GM12801 (cell line): ENCODE measurements around the gene TAAR1.

ENCODE experiments used
- TF ChIP-seq, protein P1 (sequence below): IDR thresholded peaks from one replicate; pipeline ENCODE4 v1.5.1; 2011; ENCODE audit warnings: control low read depth; ENCODE audit not compliant: insufficient read length; ENCODE audit errors: extremely low read depth

The TAAR1 gene

DNA sequence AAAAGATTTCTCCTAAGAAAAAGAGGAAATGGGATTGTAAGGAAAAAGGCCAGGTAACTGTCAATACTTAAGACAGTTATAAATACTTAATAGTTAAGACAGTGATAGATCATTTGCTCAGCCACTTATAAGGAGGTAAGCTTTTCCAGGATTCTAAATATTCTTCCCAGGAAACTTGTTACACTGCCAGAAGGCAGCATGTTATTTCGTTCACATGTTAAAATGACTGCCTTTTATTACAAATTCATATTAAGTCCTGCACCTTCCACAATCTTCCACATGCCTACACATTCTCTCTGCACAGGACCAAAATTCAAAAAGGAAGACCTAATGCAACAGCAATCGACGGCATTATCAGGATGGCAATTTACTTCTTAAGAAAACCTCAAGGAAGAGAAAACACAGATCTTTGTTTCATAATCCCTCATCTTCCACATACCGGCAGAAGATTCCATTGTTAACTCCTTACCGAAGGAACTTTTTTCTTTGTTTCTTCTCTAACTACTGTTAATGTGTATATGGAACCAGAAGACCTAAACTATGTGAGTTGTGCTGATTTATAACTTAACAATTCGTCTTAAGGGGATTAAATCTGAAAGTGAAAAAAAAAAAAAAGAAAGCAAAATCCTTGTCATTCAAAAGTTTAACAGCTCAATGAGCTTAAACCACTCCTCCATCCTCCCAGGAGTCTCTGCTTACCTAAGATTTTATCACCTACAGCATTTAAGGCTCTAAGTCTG, 35.7 kb downstream of the TAAR1 start:
- TF ChIP-seq, protein P1, sequence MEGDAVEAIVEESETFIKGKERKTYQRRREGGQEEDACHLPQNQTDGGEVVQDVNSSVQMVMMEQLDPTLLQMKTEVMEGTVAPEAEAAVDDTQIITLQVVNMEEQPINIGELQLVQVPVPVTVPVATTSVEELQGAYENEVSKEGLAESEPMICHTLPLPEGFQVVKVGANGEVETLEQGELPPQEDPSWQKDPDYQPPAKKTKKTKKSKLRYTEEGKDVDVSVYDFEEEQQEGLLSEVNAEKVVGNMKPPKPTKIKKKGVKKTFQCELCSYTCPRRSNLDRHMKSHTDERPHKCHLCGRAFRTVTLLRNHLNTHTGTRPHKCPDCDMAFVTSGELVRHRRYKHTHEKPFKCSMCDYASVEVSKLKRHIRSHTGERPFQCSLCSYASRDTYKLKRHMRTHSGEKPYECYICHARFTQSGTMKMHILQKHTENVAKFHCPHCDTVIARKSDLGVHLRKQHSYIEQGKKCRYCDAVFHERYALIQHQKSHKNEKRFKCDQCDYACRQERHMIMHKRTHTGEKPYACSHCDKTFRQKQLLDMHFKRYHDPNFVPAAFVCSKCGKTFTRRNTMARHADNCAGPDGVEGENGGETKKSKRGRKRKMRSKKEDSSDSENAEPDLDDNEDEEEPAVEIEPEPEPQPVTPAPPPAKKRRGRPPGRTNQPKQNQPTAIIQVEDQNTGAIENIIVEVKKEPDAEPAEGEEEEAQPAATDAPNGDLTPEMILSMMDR: no peak

DNA sequence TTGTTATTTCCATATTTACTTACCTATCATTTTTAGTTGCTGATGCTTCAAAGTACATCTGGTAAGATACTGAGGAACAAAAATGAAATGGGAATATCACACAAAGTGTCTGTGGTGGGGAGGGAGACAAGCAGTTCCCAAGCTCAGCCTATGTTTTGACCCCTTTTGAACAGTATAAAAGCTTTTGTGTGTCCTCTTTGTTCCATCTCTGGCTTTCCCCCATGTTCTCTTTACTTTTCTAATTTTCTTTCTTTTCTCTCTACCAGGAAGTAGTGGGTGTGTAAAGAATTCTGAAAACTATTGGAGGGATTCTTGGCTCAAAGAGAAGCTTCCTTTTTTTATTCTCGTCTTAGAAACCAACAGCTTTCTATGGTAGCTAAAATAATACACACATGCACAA, 42.3 kb downstream of the TAAR1 start:
- TF ChIP-seq, protein P1: no peak

DNA sequence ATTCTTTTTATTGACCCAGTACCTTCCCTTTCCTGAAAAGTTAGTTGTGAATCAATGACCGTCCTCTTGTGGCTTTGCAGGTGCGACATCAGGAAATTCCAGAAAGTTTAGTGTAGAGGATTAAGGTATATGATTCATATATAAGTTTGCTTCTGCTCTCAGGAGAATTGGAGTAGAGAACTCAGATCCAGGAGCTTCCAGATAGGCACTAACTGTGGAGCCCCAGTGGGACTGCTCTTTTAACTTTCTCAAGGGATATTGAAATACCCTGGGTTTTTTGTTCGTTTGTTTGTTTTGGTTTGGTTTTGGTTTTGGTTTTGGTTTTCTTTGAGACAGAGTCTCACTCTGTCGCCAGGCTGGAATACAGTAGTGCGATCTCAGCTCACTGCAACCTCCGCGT, 44.4 kb downstream of the TAAR1 start:
- TF ChIP-seq, protein P1: no peak

DNA sequence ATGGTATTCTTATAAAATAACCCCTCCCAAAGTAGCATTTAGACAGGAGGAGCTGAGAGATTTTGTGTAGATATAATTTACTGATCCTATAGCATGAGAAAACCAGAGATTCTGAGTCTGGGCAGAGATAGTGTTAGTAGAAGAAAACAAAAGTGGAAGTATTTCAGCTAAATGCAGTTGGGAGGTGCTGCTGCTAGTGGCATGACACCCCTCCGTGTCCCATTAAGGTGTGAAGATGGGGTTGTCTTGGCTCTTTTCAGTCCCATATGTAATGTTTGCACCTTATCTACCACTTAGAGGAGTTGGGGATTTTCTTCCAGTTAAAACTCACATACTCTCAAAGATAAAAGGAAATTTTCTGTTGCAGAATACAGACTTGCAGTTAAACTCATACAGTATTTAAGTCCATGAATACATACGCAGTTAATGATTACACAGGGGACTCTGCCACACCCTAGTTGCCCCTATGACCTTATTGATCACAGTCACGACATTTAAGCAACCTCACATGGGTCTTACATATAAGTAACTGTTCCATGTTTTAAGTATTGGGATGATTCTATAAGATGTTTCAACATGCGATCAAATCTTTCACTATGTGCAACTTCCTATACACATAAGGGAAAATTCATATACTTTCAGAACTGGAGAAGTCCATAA, 46.4 kb downstream of the TAAR1 start:
- TF ChIP-seq, protein P1: no peak

DNA sequence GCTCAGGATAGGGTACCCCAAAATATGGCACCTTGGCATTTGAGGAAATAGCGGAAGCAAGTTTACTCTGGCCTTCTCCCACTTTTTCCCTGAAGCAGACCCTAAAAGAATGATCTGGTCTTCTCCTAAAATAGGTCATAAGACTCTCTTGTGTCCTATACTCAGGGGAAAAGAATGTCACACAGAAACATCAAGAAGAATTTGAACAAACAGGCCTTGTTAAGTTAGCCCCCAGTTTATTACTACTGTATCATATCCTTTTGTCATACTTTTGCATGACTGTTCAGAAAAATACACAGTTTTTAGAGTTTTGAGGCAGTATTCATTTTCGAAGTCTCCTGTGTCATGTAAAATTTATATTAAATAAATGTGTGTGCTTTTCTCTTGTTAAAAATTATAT, 47.4 kb downstream of the TAAR1 start:
- TF ChIP-seq, protein P1: no peak

DNA sequence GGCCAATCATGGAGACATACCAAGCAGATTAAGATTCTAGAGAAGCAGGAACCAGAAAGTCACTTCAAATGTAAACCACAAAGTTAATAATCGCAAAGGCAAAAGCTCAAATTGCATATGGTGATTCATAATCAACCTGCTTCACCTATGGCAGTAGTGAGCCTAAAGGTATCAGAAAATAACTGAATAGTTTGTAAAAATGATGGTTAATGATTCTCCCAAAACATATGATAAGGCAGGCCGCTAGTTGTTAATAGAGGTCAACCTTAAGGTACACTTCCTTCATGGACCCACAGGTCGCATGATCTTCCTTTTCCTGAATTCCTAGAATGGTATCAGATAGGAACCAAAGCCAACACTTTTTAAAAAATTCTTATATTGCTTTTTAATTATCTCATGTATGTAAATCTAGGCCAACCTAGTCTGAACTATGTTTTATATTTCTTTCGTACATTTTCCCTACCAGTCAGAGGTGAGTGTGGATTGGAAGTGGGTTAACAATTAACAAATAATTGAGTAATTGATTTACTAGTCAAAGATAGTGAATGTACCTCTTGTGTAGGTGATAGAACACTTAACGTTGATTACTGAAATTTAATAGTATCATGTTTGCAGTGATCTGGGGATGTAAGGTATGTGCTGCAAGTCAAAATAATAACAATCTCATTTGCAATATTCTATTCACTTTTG, 51.3 kb downstream of the TAAR1 start:
- TF ChIP-seq, protein P1: no peak

DNA sequence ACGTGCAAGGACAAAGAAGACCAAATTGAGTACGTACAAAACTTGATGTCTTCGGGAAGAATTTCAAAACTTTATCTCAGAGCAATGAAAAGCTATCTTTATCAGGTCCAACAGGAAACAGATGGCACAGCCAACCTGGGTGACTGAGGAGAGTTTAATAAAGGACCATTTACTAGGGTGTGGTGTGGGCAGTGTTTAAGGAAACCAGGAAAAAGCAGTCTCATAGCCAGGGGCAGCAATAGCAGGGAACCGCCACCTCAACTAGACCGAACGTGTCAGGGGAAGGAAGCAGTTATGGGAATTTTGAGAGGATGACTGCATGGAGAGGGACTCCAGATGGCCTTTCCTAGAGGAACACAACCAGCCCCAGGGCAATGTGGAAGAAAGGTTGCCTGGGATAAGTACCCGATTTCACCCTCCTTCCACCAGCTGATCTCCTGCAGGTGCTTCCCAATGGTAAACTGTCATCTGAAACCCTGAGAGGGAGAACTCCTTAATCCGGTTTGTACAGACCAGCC, 54.3 kb downstream of the TAAR1 start:
- TF ChIP-seq, protein P1: no peak
